Activated T-helper 17 cell treated with anti-CD3 and anti-CD28 coated beads, Interleukin-2, amount 50 U/mL, for 72 hours (primary cell): ENCODE results near the gene CMSS1. TPM values are rescaled to one million over a fixed set of nuclear protein-coding genes. Genes with fewer than 3 reads are reported as not detected.
A peak's percentile ranks its signal among the peaks of the same experiment; 100 is the strongest.
"Not testable (repeated sequence)": the region's sequence is repeated elsewhere in the genome, so short reads cannot be mapped to it uniquely, and the experiment has no call there.

ENCODE experiments used
- ATAC-seq: fragments of 150-1000 bp; cut with Tn5 transposase; replicated peaks from 2 replicates; pipeline ENCODE4 v1.10.0; 2021; ENCODE audit warnings: mild to moderate bottlenecking, moderate library complexity
- H3K27ac Mint-ChIP-seq: one replicate; pipeline ENCODE4 v1.8.0; 2022; ENCODE audit warnings: mixed read lengths
- H3K27me3 Mint-ChIP-seq: one replicate; pipeline ENCODE4 v1.8.0; 2022; ENCODE audit warnings: mixed read lengths
- H3K36me3 Mint-ChIP-seq: one replicate; pipeline ENCODE4 v1.8.0; 2022; ENCODE audit warnings: low read depth, mild to moderate bottlenecking, mixed read lengths
- H3K4me1 Mint-ChIP-seq: one replicate; pipeline ENCODE4 v1.8.0; 2022; ENCODE audit warnings: mixed read lengths
- H3K4me3 Mint-ChIP-seq: one replicate; pipeline ENCODE4 v1.8.0; 2022; ENCODE audit warnings: mild to moderate bottlenecking, mixed read lengths
- H3K9me3 Mint-ChIP-seq: one replicate; pipeline ENCODE4 v1.8.0; 2022; ENCODE audit warnings: mixed read lengths
- total RNA-seq, 2 donors: library from RNA; stranded (reverse); gene quantifications; one replicate each; pipeline ENCODE4 v1.2.3, GENCODE V29; 2022

The CMSS1 gene
- total RNA-seq, 2 donors from 2014 or later: 29.8 to 67.4 TPM

DNA sequence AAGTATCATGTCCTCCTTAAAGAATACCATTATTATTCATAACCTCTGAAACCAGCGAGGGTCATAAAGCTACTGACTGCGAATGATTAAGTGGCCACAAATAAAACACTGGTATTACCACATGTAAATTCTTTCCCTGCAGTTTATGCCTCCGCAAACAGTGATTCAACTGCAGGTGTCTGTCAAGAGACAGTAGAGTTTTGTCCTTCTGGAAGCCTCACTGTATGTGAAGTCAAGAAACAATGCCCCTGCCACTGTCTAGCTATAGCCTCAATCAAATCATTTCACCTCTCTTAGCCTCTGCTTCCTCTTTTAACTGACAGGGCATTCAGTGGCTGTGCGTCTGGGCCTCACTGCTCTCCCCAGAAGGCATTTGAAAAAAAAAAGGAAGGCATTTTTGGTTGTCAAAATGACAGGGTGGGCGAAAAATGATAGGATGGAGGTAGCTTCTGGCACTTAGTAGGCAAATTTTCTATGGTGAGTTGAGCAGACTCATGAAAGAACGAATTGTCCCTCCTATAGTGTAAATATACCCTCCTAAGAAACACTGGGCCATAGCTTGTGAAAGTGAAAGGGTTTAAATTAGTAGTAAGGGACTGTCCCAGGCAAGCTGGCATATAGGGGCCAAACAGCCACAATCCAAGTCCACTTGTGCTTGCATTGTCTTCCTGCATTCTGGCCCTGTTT, 229.9 kb downstream of the CMSS1 start:
- no peaks in the 10 kb centered on the region for H3K9me3 Mint-ChIP-seq
- peaks cover 6% of the 10 kb centered on the region for H3K4me1 Mint-ChIP-seq
- H3K27ac Mint-ChIP-seq: peak overlapping the region; percentile 55
- H3K27me3 Mint-ChIP-seq: no peaks in the 10 kb centered on the region
- peak; percentile 90 for ATAC-seq
- H3K4me3 Mint-ChIP-seq: peak overlapping the region; percentile 32
- no peaks in the 10 kb centered on the region for H3K36me3 Mint-ChIP-seq

DNA sequence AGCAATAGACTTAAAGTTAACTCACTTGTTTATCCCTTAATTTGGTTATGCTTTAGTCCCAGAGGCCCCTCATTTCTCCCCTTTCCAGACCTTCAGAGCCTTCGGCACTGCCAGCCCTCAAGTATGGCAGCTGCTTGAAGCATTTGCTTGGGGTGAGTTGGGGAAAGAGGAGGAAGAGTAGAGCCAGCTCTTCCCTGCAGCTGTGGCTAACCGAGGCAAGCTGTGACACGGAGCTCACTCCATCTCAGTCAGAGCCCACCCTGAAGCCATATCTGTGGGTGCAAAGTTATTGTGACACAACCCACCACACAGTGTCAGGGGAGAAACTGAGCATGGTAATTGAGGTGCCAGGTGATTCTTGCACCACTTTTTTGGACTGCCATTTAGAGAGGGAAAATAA, 230.6 kb downstream of the CMSS1 start:
- Mint-ChIP-seq H3K4me1 (peaks cover 6% of the 10 kb centered on the region), H3K4me3 (no peak overlapping the region), H3K27ac (no peak overlapping the region), H3K27me3 (no peaks in the 10 kb centered on the region), H3K9me3 (no peaks in the 10 kb centered on the region), H3K36me3 (no peaks in the 10 kb centered on the region)
- no peak for ATAC-seq

DNA sequence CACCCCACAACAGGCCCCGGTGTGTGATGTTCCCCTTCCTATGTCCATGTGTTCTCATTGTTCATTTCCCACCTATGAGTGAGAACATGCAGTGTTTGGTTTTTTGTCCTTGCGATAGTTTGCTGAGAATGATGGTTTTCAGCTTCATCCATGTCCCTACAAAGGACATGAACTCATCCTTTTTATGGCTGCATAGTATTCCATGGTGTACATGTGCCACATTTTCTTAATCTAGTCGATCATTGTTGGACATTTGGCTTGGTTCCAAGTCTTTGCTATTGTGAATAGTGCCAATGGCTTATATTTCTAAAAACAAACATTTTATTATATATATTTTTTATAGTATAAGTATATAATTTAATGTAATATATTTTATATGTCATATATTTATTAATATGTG, 233.9 kb downstream of the CMSS1 start:
- ATAC-seq, H3K27me3 Mint-ChIP-seq, H3K9me3 Mint-ChIP-seq, H3K36me3 Mint-ChIP-seq, H3K27ac Mint-ChIP-seq, H3K4me1 Mint-ChIP-seq, H3K4me3 Mint-ChIP-seq: not testable (repeated sequence)

DNA sequence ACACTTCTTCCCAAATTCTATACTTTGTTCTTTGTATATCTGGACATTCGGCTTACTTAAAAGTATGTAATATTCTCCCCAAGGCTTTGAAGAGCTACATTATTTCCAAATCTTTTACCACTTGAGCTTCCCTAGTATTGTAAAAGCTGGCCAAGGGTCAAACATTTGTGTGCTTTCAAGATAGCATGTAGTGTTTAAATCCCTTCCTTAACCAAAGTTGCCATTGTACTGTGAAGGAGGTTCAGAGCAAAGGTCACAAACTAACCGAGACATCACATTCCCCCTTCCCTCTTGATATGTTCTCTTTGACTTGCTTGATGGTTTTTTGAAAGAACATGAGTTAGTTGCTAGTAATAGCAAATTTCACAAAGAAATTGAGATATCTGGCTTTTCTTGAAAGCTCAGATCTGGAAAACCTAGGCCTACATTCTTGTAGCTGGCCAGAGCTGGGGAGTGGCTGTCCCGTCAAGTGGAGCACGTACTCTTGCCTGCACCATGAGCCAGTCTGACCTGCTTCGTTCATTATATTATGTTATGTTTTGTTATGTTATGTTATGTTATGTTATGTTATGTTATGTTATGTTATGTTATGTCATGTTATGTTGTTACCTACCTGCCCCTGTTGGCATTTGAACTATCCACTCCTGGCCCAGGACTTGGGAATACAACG, 236.4 kb downstream of the CMSS1 start:
- Mint-ChIP-seq H3K27me3 (no peaks in the 10 kb centered on the region), H3K4me1 (no peaks in the 10 kb centered on the region), H3K4me3 (no peak overlapping the region), H3K27ac (no peak overlapping the region), H3K9me3 (no peaks in the 10 kb centered on the region), H3K36me3 (no peaks in the 10 kb centered on the region)
- ATAC-seq: no peak

DNA sequence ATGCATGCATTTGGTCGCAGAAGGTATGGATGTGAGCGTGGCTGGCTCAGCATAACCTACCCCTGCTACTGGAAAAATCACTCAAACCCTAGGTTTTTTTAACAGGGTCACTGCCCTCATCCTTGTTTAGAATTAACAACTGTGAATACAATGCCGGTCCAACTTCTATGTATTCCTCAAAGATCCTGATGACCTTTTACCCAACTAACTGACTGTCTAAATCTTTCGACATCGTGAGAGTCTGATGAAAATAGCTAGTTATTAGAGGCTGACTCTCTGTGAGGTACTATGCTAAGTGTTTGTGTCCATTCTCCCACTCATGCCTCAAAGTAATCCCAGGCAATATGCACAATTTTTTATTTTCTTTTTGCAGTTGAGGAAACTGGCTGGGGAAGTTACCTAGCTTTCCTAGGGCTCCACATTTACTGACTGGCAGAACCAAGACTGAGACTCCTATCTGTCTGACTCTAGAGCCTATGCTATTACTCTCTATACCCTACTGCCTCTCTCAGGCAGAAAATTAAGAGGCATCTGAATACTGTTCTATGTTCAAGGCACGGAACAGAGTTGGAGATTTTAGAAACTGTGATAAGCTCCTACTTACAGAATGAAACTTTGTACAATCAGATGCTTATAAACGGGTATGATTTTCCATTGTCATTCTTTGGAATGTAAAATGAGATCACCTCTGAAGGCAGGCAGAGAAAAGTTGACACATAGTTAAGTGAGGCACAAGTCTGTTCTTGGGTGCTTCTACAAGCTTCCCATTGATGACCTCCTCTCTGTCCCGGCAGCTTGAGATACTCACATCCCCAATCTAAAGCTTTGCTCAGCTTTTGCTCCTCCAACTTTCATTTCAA, 240.3 kb downstream of the CMSS1 start:
- Mint-ChIP-seq H3K4me1 (no peaks in the 10 kb centered on the region), H3K4me3 (no peak overlapping the region), H3K27me3 (no peaks in the 10 kb centered on the region), H3K36me3 (no peaks in the 10 kb centered on the region), H3K27ac (no peak overlapping the region), H3K9me3 (no peaks in the 10 kb centered on the region)
- no peak for ATAC-seq

DNA sequence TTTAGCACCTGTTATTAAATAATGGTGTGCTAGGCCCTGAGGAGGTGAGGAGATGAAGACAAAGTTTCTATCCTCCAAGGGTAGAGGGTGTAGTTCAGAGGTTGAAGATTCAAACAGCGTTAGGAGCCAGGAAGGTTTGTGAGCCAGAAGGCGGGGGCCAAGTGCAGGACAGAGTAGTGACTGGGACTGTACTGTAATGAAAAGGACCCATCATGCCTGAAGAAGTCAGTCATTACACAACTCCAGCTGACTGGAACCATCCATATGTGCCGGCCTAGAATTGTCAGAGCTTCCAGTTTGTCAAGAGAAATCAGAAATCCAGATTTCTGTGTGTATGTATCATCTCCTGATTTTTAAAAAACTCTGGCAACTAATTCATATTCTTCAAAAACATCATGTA, 241.8 kb downstream of the CMSS1 start:
- no peak overlapping the region for H3K4me3 Mint-ChIP-seq
- no peak for ATAC-seq
- no peaks in the 10 kb centered on the region for H3K36me3 Mint-ChIP-seq
- H3K4me1 Mint-ChIP-seq: no peaks in the 10 kb centered on the region
- no peak overlapping the region for H3K27ac Mint-ChIP-seq
- H3K27me3 Mint-ChIP-seq: no peaks in the 10 kb centered on the region
- H3K9me3 Mint-ChIP-seq: no peaks in the 10 kb centered on the region

DNA sequence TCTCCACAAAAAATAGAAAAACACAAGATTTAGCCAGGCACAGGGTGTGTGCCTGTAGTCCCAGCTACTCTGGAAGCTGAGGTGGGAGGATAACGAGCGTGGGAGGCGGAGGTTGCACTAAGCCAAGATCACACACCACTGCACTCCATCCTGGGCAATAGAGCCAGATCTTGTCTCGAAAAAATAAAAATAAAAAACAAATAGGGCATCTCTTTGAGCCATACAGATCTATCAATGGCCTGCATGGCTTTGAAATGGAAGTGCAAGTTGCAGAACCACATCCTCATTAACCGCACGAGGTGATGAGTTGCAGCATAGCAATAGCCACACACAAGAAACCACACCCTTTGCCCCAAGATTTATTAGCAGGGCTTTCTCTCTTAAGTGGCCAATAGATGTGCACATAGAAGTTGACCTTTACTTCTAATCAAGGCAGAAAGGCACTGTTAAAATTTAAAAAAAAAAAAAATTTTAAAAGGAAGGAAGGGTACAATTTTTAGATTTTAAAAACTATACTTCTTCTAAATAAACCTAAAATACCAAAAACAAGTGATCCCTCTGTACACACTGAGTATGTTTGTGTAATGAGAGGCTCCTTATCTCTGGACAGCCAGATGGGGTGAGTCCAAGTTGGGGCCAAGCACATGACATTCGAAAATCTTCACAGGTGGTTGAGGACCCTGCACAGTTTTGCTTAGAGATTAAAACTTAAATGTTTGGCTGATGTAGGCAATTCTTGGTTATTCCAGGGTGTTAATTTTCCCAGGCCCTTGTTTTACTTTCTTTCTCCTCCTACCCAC, 243.2 kb downstream of the CMSS1 start:
- Mint-ChIP-seq H3K27me3 (no peaks in the 10 kb centered on the region), H3K27ac (no peak overlapping the region), H3K9me3 (no peaks in the 10 kb centered on the region), H3K4me3 (no peak overlapping the region), H3K36me3 (no peaks in the 10 kb centered on the region), H3K4me1 (no peaks in the 10 kb centered on the region)
- no peak for ATAC-seq

DNA sequence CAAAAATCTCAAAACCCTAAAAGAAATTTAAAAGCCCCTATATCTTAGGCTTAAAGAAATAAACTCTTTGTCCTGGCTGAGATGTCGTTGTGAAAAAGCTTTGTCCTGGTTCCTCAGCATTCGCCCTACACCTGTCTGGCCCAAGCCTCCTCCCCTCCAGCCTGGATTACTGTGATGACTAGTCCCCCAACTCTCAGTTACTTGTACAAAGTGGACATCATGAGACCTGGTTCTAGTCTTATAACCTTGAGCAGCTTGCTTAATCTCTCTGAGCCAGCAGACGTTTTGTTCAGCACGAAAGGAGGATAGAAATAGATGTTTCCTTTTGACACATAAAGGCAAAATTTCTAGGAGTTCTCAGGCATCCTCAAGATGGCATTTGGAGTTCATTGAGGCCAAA, 245.0 kb downstream of the CMSS1 start:
- H3K4me1 Mint-ChIP-seq: no peaks in the 10 kb centered on the region
- no peaks in the 10 kb centered on the region for H3K9me3 Mint-ChIP-seq
- ATAC-seq: no peak
- no peak overlapping the region for H3K4me3 Mint-ChIP-seq
- H3K27ac Mint-ChIP-seq: no peak overlapping the region
- H3K27me3 Mint-ChIP-seq: no peaks in the 10 kb centered on the region
- H3K36me3 Mint-ChIP-seq: no peaks in the 10 kb centered on the region

DNA sequence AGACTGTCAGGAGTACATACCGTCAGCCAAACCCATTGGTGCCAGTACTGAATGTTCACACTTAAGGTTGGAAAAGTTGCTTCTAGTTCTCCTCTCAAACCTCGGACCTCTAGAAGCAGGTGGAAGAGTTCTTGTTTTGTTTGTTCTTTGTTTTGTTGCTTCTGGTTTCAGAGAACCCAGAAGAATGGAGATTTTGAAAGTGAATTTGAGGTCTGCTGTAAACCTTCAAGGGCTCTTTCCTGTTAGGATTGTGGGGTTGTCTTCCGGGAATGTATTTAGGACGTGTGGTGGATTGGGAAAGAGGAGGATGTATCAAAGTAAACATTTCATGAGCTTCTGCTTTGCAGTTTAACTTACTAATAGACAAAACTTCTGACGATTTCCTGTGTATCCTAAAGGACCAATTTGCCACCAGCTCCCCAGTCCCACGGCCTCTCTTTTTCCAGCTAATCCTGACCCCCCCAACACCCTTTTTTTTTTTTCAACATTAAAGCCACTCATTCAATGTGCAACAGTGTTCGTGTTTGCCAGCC, 246.3 kb downstream of the CMSS1 start:
- Mint-ChIP-seq H3K4me3 (no peak overlapping the region), H3K36me3 (no peaks in the 10 kb centered on the region)
- ATAC-seq: no peak

DNA sequence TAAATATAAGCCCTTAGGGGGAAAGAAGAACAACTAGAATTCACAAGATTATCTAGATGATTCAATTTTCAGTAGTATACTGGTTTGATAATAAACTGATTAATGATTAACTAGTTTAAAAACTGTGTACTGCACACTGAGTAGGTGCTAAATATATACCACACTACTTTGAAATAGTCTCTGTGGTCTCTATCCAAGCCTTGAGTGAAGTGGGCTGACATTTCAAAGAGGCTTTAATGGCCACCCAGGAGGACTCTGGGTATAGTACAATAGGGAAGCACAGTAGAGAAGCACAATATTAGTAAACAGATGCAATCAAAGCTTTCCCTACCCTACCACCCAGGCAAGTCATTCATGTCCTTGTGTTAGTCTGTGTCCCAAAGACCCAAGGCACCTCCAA, 249.9 kb downstream of the CMSS1 start:
- ATAC-seq: no peak
- no peaks in the 10 kb centered on the region for H3K27me3 Mint-ChIP-seq
- H3K27ac Mint-ChIP-seq: no peak overlapping the region
- H3K36me3 Mint-ChIP-seq: no peaks in the 10 kb centered on the region
- H3K4me3 Mint-ChIP-seq: no peak overlapping the region
- no peaks in the 10 kb centered on the region for H3K9me3 Mint-ChIP-seq
- H3K4me1 Mint-ChIP-seq: peaks cover 15% of the 10 kb centered on the region

More for the DNA sequence above, 246.3 kb downstream of the CMSS1 start:
- H3K9me3 Mint-ChIP-seq: no peaks in the 10 kb centered on the region
- no peaks in the 10 kb centered on the region for H3K27me3 Mint-ChIP-seq
- no peak overlapping the region for H3K27ac Mint-ChIP-seq
- peaks cover 3% of the 10 kb centered on the region for H3K4me1 Mint-ChIP-seq

DNA sequence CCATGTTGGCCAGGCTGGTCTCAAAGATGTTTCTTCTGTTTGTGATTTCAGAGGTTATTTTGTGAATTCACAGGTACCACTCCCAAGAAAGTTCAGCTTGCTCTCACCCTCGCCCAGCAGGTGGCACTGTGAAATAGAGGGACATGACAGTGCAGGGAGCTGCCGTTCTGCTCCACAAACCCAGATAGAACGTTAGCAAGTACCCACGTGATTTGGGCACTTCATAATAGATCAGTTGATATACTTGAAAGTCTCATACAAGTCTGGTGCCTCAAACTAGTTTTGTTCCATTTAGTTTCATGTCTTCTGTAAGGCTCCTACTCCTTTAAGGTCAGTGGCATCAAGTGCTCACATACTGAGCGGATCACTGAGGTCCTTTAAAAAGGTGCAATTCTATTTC, 251.2 kb downstream of the CMSS1 start:
- Mint-ChIP-seq H3K4me3 (no peak overlapping the region), H3K4me1 (peaks cover 27% of the 10 kb centered on the region), H3K36me3 (no peaks in the 10 kb centered on the region), H3K9me3 (no peaks in the 10 kb centered on the region), H3K27me3 (no peaks in the 10 kb centered on the region), H3K27ac (no peak overlapping the region)
- ATAC-seq: peak; percentile 80

DNA sequence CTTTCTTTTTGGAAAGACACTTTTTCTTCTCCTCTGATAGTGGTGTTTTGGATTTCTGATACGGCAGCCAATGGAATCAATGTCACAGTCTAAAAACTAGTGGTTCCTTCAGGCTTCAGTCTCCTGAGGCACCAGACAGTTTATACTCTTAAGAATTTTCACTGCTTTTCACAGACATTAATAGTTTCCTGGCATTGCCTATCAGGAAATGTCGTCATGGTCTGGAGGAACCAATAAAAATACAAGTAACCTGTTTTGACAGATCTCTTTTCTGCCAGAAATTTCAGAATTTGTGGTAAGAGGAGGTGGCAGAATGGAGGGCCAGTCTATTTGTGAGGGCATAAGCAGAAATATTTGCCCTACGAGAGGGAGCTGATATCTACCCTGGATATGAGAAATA, 251.8 kb downstream of the CMSS1 start:
- no peaks in the 10 kb centered on the region for H3K9me3 Mint-ChIP-seq
- H3K4me1 Mint-ChIP-seq: peaks cover 32% of the 10 kb centered on the region
- no peaks in the 10 kb centered on the region for H3K27me3 Mint-ChIP-seq
- H3K4me3 Mint-ChIP-seq: no peak overlapping the region
- no peak for ATAC-seq
- H3K36me3 Mint-ChIP-seq: no peaks in the 10 kb centered on the region
- H3K27ac Mint-ChIP-seq: no peak overlapping the region

DNA sequence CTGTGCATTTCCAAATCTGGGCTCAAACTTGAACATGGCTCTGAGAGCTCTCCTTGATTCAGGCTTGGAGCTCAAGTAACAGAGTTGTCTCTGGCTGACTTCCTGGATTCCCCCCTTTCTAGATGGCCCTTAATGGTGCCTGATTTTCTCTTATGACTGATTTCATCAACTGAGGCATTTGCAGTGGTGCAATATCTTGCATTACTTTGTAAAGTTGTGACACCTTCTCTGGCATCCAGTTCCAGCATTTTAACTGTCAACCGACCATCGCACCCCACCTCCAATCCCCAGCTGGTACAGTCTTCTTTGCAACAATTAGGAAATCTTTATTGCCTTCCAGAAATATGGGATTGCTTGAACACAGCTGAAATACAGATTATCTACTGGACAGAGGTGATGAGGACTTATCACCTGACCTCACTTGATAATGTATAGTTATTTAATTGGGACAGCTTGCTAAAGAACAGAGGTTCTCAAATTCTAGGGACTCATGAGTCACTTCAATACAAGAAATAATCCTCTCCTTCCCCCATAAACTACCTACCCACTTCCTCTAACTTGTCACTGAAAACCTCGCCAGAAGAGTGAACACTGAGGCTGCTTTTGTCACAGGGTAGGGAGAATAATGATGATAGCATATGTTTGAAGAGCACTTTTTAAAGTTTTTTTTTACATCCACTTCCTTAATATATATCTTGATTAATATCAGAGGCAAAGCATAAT, 254.8 kb downstream of the CMSS1 start:
- H3K36me3 Mint-ChIP-seq: no peaks in the 10 kb centered on the region
- peak overlapping the region; percentile 73 for H3K4me3 Mint-ChIP-seq

More for the DNA sequence above, 254.8 kb downstream of the CMSS1 start:
- Mint-ChIP-seq H3K9me3 (no peaks in the 10 kb centered on the region), H3K27ac (peak overlapping the region; percentile 85), H3K27me3 (no peaks in the 10 kb centered on the region), H3K4me1 (peaks cover 38% of the 10 kb centered on the region)
- ATAC-seq: peak; percentile 80
